ENCODE data around the gene BTG3. TPM values are rescaled to one million over a fixed set of nuclear protein-coding genes. Genes with fewer than 3 reads are reported as not detected.

BTG3 gene
- total RNA-seq, 4 donors from 2014 or later, result 46.2 to 66.6 (median 49.9) TPM

GRCh38 chr21:17554120-17554519, 58.6 kb downstream of the BTG3 start:
- no peak overlapping the region for H3K4me3 ChIP-seq
- H3K4me1 ChIP-seq, result no peaks in the 10 kb centered on the region
- no peak for DNase-seq (ENCODE audit: low spot score in 2 of 2)
- no peaks in the 10 kb centered on the region for H3K27me3 ChIP-seq
- TF ChIP-seq POLR2A (IDR thresholded peaks at IDR 0.05) (no peak), EP300 (IDR thresholded peaks at IDR 0.05) (no peak), CTCF (IDR thresholded peaks at IDR 0.05) (no peak)
- 70 to 73% methylated on average over 2 of the region's 2 CpGs for WGBS, 2 donors
- no peak overlapping the region for H3K27ac ChIP-seq
- no peaks in the 10 kb centered on the region for H3K9me3 ChIP-seq
- no peaks in the 10 kb centered on the region for H3K36me3 ChIP-seq

GRCh38 chr21:17552410-17552809, 60.3 kb downstream of the BTG3 start:
- DNase-seq (ENCODE audit: low spot score in 2 of 2), result no peak
- TF ChIP-seq CTCF (IDR thresholded peaks at IDR 0.05), result no peak
- TF ChIP-seq POLR2A (IDR thresholded peaks at IDR 0.05), result no peak
- no peak for TF ChIP-seq EP300 (IDR thresholded peaks at IDR 0.05)
- Histone ChIP-seq H3K4me3 (no peak overlapping the region), H3K4me1 (no peaks in the 10 kb centered on the region), H3K27me3 (no peaks in the 10 kb centered on the region), H3K9me3 (no peaks in the 10 kb centered on the region), H3K36me3 (no peaks in the 10 kb centered on the region), H3K27ac (no peak overlapping the region)

GRCh38 chr21:17550671-17551308, 61.9 kb downstream of the BTG3 start:
- H3K27me3 ChIP-seq, result no peaks in the 10 kb centered on the region
- H3K27ac ChIP-seq, result no peak overlapping the region
- no peaks in the 10 kb centered on the region for H3K9me3 ChIP-seq
- no peak overlapping the region for H3K4me3 ChIP-seq
- DNase-seq (ENCODE audit: low spot score in 2 of 2), result no peak
- TF ChIP-seq CTCF (IDR thresholded peaks at IDR 0.05) (no peak), EP300 (IDR thresholded peaks at IDR 0.05) (no peak), POLR2A (IDR thresholded peaks at IDR 0.05) (no peak)
- H3K4me1 ChIP-seq, result no peaks in the 10 kb centered on the region
- WGBS, 2 donors, result 83 to 86% methylated on average over 5 of the region's 5 CpGs
- no peaks in the 10 kb centered on the region for H3K36me3 ChIP-seq

GRCh38 chr21:17548262-17548661, 64.4 kb downstream of the BTG3 start:
- no peaks in the 10 kb centered on the region for H3K9me3 ChIP-seq
- DNase-seq (ENCODE audit: low spot score in 2 of 2), result no peak
- no peaks in the 10 kb centered on the region for H3K36me3 ChIP-seq
- WGBS, 2 donors, result 75 to 76% methylated on average over 7 of the region's 7 CpGs
- no peak overlapping the region for H3K27ac ChIP-seq
- no peak overlapping the region for H3K4me3 ChIP-seq
- no peaks in the 10 kb centered on the region for H3K27me3 ChIP-seq
- TF ChIP-seq CTCF (IDR thresholded peaks at IDR 0.05), result no peak
- no peak for TF ChIP-seq EP300 (IDR thresholded peaks at IDR 0.05)
- no peak for TF ChIP-seq POLR2A (IDR thresholded peaks at IDR 0.05)
- no peaks in the 10 kb centered on the region for H3K4me1 ChIP-seq

GRCh38 chr21:17545007-17545406, 67.7 kb downstream of the BTG3 start:
- TF ChIP-seq CTCF (IDR thresholded peaks at IDR 0.05) (no peak), POLR2A (IDR thresholded peaks at IDR 0.05) (no peak), EP300 (IDR thresholded peaks at IDR 0.05) (no peak)
- H3K27ac ChIP-seq, result no peak overlapping the region
- WGBS, 2 donors, result 83 to 96% methylated on average over 1 of the region's 1 CpG

More at GRCh38 chr21:17545007-17545406, 67.7 kb downstream of the BTG3 start:
- DNase-seq (ENCODE audit: low spot score in 2 of 2), result no peak
- Histone ChIP-seq H3K36me3 (no peaks in the 10 kb centered on the region), H3K27me3 (no peaks in the 10 kb centered on the region), H3K9me3 (no peaks in the 10 kb centered on the region), H3K4me1 (no peaks in the 10 kb centered on the region), H3K4me3 (no peak overlapping the region)

Small RNA genes lying within 50 kb of the gene (small RNA-seq; reads per million reads assigned to genes)
- not detected for gene RF00019

Other genes starting within 250 kb of the BTG3 start
- gene CXADR, start 99.9 kb downstream of the BTG3 start, total RNA-seq, result 1 to 10 TPM in 2 of 4 donors, under 1 TPM in 2; 0.30 to 9.2 (median 1.5) TPM
- 10 to 100 TPM in 2 of 4 donors, 1 to 10 TPM in 2; 3.6 to 14.2 (median 9.5) TPM for gene C21orf91, start 206.5 kb upstream of the BTG3 start, total RNA-seq

Data from tibial nerve (tissue), 4 donors.